Fibroblast of upper back skin (primary cell): ENCODE measurements around the gene PIH1D1.
A peak's percentile ranks its signal among the peaks of the same experiment; 100 is the strongest.

Experiments used
- DNase-seq: peaks from one replicate; pipeline ENCODE4 v3.0.0-alpha.2; 2013

The PIH1D1 gene

DNA sequence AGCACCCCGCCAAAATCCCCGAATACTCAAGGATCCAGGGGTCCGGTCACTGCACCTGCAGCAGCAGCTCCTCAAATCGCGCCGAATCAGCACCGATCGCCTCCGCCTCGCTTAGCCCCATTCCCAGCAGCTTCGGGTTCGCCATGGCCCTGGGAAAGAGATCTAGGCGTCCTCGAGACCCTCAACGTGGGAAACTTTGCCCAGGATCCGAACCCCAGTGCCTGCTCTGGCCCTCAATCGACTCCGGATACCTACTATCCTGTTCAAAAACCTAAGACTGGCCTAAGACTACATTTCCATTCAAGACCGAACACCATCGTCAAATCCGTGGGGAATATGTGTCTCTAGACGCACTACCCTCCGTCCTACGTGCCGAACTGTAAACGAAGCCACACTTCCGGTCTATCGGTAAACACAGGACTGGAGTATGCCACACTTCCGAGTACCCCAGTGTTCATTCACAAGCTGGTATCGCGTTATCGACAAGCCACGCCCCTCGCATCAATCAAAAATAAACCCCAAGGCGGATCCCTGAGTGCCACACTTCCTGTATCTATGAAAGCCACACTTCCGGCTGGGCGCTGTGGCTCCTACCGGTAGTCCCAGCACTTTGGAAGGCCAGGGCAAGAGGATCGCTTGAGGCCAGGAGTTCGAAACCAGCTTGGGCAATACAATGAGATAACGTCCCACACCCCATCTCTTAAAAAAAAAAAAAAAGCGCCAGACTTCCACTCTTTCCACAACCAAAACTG, at the start of gene PIH1D1:
Gene PIH1D1 (minus strand): TSS at position 385 of the 752 bp plus-strand sequence. CDS start 240 bp downstream, at position 145.
- DNase-seq = peak; percentile 100

DNA sequence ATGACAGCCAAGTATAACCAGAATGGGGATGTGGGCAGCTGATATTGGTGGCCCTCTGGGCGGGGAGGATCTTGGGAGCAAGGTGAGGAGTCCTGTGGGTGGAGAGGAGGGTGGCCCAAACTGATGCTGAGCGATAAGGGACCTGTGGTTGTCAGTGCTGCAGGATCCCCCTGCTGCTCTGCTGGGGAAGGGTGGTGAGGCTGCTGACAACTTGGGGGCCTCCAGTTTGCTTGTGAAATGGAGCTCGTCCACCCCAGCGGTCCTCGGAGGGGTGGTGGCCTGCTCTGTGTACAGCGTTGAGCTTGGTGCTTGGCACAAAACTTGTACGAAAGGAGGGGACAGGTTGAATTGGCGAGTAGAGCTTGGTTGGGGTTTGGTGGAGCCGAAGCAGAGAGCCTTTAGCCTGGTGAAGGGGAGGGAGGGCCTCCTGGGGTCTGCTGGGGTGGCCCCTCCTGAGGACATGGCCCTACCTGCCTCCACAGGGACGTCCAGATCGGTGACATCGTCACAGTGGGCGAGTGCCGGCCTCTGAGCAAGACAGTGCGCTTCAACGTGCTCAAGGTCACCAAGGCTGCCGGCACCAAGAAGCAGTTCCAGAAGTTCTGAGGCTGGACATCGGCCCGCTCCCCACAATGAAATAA, 47.5 kb upstream of the PIH1D1 start:
- DNase-seq = no peak

DNA sequence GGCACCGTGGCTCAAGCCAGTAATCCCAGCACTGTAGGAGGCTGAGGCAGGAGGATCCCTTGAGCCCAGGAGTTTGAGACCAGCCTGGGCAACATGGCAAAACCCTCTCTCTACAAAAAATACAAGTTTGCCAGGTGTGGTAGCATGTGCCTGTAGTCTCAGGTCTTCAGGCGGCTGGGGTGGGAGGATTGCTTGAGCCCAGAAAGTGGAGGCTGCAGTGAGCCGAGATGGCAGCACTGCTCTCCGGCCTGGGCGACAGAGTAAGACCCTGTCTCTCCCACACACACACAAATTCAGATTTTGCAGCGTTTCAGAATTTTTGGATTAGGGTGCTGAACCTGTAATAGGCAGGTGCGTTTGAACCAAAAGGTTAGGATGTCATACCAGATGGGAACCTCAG, 46.9 kb upstream of the PIH1D1 start:
- no peak for DNase-seq

DNA sequence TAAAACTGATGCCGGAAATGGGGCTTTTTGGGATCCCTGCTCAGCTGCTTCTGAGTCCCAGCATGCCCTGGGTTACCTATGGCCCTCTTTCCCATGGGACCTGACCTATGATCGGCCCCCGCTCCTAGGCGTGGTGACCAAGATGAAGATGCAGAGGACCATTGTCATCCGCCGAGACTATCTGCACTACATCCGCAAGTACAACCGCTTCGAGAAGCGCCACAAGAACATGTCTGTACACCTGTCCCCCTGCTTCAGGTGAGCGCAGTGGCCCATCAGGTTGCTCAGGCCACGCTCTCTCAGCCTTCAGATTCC, 46.1 kb upstream of the PIH1D1 start:
- no peak for DNase-seq

DNA sequence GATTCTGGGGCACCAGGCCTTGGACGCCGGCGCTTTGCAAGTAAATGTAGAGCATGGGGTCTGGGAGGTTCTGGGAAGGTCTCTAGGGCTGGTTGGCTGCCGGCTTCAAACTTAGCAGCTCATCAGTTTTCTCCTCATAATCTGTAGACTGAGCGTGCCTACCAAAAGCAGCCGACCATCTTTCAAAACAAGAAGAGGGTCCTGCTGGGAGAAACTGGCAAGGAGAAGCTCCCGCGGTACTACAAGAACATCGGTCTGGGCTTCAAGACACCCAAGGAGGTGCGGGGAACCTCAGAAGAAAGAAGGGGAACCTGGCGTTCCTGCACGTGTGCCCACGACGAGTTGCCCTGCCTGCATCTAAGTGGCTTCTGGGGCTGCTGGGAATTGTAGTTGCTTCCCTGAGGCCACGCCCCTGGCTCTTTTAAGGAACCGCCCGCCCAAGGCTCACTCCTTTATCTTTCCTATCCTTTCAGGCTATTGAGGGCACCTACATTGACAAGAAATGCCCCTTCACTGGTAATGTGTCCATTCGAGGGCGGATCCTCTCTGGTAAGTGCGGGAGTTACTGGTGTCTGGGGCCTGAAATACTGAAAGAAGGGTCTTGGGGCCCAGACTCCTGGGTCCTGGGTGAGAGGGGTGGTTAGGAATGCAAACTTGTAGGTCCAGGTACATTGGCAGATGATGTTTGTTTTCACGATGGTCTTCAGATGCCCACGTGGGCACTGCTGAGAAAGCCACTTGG, 45.6 kb upstream of the PIH1D1 start:
- peak; percentile 49 for DNase-seq

DNA sequence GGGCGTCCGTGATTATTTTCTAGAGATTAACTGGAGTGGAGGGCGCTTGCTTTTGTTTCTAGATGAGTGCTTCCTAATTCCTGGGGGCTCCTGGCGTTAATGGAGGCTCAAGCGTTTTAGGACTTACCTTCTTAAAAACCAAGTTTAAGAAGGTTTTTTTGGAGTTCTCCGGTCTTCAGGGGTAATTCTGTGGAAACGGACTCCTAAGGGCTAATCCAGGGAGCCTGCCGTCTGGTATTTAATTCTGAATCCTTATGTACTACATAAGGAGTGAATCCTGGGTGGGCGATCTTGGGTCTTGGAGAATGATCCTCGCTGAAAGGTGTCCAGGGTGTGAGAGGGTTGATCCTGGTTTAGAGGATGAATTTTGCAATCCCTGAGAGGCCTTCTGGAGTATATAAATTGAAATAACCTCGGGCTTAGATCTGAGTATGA, 45.0 kb upstream of the PIH1D1 start:
- DNase-seq = no peak

DNA sequence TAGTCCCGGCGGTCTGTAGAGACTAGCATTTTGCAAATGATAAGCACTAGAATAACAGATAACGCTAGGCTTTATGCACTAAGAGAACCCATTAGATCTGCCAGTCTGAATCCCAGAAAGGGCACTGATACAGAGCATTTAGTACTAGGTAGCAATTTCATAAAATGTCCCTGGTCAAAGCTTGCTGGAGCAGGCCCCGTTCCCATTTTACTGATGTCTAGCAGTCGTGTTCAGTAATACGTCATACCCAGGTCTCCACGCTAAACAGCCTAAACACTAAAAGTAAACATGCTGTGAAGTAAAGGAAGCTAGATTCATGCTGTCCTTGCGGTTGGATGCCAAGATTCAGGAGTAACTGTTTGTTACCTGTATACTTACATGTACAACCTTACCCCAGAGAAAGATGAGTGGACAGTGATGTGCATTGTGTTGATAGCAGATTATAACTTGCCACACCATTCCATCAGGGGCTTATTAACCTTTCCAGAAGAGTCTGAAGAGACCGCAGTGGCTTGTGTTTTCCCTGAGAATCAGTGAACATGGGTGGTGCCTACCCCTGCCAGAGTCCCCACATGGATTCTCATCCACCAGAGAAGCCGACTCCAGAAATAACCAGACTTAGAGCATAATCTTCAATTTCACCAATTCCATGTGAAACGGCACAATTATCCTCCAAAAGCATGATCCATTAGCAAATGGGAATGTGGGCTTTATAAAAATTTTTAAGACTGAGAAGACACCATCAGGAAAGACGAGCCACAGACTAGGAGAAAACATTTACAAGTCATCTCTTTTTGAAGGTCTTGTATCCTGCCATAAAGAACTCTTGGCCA, 41.2 kb upstream of the PIH1D1 start:
- no peak for DNase-seq

DNA sequence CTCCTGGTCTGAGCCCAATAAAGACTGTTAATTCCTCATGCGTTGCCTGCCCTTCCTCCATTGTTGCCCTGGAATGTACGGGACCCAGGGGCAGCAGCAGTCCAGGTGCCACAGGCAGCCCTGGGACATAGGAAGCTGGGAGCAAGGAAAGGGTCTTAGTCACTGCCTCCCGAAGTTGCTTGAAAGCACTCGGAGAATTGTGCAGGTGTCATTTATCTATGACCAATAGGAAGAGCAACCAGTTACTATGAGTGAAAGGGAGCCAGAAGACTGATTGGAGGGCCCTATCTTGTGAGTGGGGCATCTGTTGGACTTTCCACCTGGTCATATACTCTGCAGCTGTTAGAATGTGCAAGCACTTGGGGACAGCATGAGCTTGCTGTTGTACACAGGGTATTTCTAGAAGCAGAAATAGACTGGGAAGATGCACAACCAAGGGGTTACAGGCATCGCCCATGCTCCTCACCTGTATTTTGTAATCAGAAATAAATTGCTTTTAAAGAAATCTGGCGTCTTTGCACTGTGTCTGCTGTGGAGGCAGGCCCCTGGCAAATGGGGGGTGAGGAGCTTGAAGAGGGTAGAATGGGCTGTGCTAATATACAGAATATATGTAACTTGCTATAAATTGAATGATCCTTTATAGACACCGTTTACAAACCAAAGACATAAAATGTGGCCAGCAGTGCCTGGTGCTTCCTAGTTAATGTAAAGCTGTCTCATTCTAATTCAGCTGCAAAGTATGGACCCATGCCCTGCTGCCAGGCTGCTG, 40.4 kb upstream of the PIH1D1 start:
- DNase-seq = no peak

DNA sequence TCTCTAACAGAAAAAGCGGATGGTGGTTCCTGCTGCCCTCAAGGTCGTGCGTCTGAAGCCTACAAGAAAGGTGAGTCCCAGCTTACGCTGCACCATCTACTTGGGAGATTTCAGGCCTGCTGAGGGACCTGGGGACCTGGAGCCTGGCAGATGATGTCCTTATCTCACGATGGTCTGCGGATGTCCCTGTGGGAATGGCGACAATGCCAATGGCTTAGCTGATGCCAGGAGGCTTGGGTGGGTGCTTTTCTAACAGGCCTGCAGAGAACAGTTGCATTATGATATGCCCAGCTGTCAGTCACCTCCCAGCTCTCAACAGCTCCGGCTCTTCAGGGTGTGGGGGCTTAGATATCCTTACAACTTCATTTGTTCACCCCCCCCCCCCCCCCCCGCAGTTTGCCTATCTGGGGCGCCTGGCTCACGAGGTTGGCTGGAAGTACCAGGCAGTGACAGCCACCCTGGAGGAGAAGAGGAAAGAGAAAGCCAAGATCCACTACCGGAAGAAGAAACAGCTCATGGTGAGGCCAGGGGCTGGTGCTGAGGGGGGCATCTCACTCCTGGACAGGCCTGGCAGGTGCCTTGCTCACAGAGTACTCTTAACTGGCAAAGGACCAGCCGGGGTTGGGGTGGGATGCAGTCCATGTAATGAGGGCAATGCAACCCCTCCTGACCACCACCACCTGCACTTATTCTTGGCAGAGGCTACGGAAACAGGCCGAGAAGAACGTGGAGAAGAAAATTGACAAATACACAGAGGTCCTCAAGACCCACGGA, 39.6 kb upstream of the PIH1D1 start:
- no peak for DNase-seq

DNA sequence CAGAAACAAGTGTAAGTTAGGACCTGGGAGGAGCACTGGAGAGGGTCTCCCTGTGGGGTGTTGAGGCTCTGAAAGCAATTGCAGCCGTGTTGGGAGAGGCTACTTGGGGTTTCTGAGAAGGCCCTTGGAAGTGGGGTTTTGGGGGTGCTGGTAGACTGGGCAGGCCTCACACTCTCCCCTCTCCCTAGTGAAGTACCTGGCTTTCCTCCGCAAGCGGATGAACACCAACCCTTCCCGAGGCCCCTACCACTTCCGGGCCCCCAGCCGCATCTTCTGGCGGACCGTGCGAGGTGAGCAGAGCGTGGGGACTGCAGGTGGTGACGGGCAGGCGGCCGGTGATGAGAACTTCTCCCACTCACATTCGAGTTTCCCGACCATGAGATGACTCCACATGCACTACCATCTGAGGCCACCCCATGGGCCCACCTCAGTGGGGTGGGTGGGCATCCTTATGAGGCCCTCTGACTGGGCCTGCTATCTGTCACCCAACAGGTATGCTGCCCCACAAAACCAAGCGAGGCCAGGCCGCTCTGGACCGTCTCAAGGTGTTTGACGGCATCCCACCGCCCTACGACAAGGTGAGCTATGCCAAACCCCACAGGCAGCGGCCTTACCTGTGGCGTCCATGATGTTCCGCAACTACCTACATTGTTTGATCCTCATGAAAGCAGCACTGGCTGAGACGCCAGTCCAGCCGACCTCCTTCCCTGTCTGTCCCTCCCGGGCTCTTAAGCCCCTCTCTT, 38.8 kb upstream of the PIH1D1 start:
- DNase-seq = no peak

DNA sequence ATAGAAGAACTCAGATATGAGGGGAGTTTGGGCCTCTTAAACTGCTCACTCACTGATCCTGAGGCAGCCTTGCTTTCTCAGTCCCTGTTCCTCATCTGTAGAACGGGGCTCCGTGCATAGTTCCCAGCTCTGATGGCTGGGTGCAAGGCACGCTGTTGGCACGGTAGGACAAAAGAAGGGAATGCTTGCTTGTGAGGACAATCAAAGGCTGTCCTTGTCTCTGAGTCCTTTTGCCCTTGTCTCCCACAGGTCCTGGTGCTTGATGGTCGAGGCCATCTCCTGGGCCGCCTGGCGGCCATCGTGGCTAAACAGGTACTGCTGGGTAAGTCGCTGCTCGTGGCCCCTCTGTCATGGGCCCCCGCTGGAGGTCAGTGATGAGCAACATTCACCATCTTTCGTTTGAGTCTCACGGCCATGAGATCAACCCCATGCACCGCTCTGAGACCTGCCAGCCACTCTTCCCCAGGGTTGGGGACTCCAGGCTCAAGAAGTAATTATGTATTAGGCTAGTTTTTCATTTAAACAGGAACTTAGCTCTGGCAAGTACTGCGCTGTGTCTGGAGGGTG, 38.1 kb upstream of the PIH1D1 start:
- no peak for DNase-seq

DNA sequence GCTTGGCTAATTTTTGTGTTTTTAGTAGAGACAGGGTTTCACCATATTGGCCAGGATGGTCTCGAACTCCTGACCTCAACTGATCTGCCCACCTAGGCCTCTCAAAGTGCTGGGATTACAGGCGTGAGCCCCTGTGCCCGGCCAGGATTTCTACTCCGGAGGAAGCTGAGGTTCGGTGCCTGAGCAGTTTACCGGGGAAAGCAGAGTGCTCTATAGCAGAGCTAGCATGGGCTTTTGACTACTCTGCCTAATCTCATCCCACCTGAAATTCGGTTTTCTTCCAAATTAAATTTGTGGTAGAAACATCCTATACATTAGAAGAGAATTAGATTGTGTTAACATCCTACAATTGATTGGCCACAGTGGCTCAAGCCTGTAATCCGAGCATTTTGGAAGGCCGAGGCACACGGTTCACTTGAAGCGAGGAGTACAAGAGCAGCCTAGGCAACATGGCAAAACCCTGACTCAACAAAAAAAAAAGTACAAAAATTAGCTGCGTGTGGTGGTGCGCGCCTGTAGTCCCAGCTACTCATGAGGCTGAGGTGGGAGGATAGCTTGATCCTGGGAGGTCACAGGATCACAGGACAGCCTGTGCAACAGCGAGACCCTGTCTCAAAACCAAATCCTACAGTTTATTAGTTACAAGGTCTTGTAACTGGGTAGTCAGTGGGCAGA, 37.4 kb upstream of the PIH1D1 start:
- no peak for DNase-seq

DNA sequence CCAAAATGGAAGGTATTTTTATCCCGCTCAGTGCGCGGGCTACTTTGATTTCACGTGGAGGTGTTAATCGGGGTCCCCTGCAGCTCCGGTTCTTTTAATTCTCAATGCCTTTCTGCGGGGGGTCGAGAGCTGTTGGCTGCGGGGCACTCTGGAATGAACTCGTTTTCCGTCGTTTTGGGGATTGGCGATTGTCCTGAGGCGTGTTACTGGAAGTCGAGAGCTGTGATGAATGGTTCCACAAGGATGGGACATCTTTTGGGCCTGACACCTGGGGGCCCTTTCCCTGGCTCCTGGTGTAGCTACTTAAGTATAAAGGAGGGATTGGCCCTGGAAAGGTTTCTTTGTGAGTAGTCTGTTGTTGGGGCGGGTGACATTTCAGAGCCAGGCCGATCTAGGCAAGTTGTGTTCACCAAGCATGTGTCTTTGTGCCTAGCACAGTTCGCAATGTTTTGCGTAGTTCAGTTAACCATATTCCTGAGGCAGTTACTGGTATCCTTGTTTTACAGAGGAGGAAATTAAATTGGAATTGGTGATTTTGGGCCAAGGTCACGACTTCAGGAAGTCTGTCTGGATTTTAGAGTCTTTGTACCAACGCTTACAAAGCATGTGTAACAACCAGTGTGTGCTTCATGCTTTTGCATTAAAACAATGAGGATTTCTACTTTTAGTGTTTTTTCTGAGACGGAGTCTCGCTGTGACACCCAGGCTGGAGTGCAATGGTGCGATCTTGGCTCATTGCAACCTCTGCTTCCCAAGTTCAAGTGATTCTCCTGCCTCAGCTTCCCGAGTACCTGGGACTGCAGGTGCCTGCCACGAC, 36.6 kb upstream of the PIH1D1 start:
- DNase-seq = no peak

DNA sequence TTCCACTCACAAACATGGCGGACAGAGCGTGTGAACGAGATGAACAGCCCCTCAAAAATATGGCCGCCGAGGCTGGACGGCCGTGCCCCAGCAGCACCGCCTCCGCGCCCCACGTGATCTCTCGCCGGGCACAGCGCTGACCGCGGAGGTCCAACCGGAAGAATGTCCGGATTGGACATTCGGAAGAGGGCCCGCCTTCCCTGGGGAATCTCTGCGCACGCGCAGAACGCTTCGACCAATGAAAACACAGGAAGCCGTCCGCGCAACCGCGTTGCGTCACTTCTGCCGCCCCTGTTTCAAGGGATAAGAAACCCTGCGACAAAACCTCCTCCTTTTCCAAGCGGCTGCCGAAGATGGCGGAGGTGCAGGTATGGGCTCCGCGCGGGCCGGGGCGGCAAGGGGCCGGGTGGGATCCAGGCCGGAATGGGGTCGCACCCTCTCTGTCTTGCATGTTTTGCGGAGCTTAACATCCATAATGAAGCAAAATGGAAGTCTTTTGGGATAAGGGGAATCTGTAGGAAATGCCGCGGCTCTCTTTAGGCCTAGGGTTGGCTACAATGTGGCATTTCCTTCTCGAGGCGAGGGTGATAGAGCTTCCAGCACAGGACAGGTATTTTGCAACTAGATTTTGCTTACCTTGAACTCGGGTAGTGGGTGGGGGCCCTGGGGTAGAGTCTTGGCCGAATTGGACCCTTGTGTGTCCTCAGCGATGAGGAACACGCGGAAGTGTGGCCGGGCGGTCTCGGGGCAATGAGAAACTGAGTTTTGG, 35.8 kb upstream of the PIH1D1 start, which contains the start of gene RPL13A:
Gene RPL13A (plus strand): TSS at position 332 of the 769 bp plus-strand sequence. CDS start 22 bp downstream, at position 354.
- DNase-seq = peak; percentile 99

DNA sequence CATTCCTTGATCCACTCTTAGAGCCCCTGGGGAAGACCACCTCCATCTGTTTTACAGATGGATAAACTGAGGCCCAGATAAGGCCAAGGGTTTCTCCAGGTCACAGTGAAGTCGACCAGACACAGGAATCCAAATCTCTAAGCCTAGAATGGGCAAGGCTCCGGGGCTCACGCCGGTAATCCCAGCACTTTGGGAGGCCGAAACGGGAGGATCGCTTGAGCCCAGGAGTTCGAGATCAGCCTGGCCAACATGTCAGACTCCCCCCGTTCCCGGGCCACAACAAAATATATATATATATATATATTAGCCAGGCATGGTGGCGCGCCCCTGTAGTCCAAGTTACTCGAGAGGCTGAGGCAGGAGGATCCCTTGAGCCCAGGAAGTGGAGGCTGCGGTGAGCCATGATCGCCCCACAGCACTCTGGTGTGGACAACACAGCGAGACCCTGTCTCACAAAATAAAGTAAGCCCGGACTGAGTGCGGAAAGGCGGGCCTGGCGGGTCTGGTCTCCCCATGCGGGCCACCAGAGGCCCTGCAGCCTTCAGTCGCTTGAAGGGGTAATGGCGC, 35.2 kb upstream of the PIH1D1 start:
- DNase-seq = no peak

DNA sequence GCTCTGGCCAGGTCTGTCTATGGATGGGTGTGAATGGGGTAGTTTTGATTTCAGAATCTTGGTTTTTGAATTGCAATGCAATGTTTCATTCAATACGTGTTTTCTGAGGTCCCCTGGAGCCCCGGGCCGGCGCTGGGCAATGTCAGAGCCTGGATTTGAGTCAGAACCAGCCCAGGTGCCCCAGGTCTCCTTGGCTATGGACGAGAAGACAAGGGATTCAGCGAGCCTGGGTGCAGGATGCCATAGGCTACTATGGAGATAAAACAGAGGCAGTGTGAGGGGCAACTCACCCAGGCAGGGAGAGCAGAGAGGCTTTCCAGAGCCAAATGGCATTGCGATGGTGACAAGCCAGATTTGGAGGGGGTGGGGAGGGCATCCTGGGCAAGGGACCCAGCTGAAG, 34.6 kb upstream of the PIH1D1 start:
- DNase-seq = no peak

DNA sequence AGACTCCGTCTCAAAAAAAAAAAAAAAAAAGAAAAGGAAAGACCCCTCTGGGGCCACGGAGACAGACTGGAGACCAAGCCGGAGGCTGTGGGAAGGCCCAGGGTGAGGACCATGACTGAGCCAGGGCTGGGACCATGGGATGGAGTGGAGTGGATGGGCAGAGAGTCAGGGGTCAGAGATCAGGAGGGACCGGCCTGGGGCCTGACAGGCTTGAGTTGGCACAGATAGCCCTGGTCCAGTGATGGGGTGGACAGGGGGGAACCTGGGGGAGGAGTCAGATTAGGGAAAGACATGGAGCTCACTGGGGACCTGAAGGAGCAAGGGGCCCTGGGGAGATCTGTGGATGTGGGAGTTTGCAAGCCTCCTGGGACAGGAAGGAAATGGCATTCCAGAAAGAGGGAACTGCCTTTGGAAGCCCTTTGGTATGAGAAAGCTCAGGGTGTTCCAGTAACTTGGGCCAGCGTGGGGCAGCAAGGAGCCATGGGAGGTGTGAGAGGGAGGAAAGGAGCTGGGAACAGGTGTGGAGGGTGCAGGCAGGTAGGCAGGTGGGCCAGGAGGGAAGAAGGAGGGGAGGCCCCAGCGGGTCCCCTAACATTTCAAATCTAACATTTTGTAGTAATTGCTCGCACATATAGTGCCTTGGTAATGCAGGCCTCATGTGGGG, 29.5 kb upstream of the PIH1D1 start:
- no peak for DNase-seq
